Right cardiac atrium (tissue), 5 donors: ENCODE results near the gene CEACAM1. TPM values are rescaled to one million over a fixed set of nuclear protein-coding genes. Genes with fewer than 3 reads are reported as not detected.
"Not testable (repeated sequence)": the region's sequence is repeated elsewhere in the genome, so short reads cannot be mapped to it uniquely, and the experiment has no call there.

Experiments used
- ATAC-seq, 2 donors: fragments of 200-7000 bp; cut with Tn5 transposase; one replicate each; pipeline versions ENCODE4 v1.8.0 to v1.9.1; 2020; ENCODE audit warnings: moderate library complexity in 2 of 2, mild to moderate bottlenecking in 1 of 2
- DNase-seq, 3 donors: peaks; one replicate each; pipeline ENCODE4 v3.0.0-alpha.2; 2020
- H3K27ac ChIP-seq: one replicate; pipeline ENCODE4 v1.5.1; 2013; ENCODE audit warnings: mild to moderate bottlenecking, low read length, control low read depth, moderate library complexity
- H3K27me3 ChIP-seq: one replicate; pipeline ENCODE4 v1.6.1; 2013; ENCODE audit not compliant: control insufficient read depth, insufficient read depth
- H3K4me1 ChIP-seq: one replicate; pipeline ENCODE4 v1.6.1; 2013; ENCODE audit warnings: low read length; ENCODE audit not compliant: control insufficient read depth, insufficient read depth
- H3K4me3 ChIP-seq: one replicate; pipeline ENCODE4 v1.5.1; 2013; ENCODE audit warnings: low read length, control low read depth
- H3K9me3 ChIP-seq: one replicate; pipeline ENCODE4 v1.6.1; 2013; ENCODE audit warnings: low read length; ENCODE audit not compliant: control insufficient read depth
- WGBS: extraction: QIAGEN DNeasy Blood & Tissue Kit; methylation state at CpG from one replicate; pipeline ENCODE4 v1.1.7; 2013; 5-methylcytosine and 5-hydroxymethylcytosine counted together
- intact Hi-C, 4 donors: fragments of 100-400 bp; cut with DNase I; formaldehyde crosslinking; loops; one replicate each; pipeline versions ENCODE4 v1.11.0 to v1.14.0; 2022 to 2023
- polyA plus RNA-seq: library from polyadenylated mRNA; stranded (reverse); fragments of 200-250 nt; gene quantifications from one replicate; pipeline ENCODE4 v1.2.3, GENCODE V29; 2013
- total RNA-seq, 4 donors: library from RNA; stranded (reverse); fragmentation: NEBNext Ultra II Directional; extraction: Animal tissue kit (Norgen Biotek cat#: 25700); gene quantifications; one replicate each; pipeline ENCODE4 v1.2.1, GENCODE V29; 2021
- donor health status: healthy with polysubstance abuse.
- donor health status: DM: no; HTN: yes; CAD: no.
- donor health status: DM: no; HTN: no; CAD: no.
- donor health status: DM: no; HTN: yes; CAD: no; lungs with severe emphysema.
- donor health status: DM: yes; HTN: yes; CAD: no.

CEACAM1 gene
- total and polyA plus RNA-seq, 5 donors: 2.6 to 4.2 (median 3.3) TPM

GRCh38 chr19:42487798-42488178 lies 40.5 kb downstream of the CEACAM1 start:
- intact Hi-C loops: no loop called here
- H3K9me3 ChIP-seq: no peaks in the 10 kb centered on the region
- H3K4me1 ChIP-seq: no peaks in the 10 kb centered on the region
- H3K4me3 ChIP-seq: no peak overlapping the region
- H3K27me3 ChIP-seq: no peaks in the 10 kb centered on the region
- ATAC-seq (no peak), DNase-seq (no peak)
- WGBS: 81% methylated on average over 3 of the region's 3 CpGs
- no peak overlapping the region for H3K27ac ChIP-seq

DNA sequence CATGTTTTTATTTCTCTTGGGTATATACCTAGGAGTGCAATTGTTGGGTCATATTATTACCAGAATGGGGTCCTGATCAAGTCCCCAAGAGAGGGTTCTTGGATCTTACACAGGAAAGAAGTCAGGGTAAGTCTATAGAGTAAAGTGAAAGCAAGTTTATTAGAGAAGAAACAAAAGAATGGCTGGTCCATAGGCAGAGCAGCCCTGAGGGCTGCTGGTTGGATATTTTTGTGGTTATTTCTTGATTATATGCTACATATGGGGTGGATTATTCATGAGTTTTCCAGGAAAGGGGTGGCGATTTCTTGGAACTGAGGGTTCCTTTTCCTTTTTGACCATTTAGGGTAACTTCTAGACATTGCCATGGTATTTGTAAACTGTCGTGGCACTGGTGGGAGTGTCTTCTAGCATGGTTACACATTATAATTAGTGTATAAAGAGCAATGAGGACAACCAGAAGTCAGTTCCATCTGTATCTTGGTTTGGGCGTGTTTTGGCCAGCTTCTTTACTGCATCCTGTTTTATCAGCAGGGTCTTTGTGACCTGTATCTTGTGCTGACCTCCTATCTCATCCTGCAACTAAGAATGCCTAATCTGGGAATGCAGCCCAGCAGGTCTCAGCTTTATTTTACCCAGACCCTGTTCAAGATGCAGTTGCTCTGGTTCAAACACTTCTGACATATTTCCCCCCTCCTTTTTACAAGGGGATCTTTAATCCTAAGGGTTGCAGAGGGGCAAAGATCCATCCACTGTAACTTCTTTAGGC lies 41.1 kb downstream of the CEACAM1 start:
- no peak overlapping the region for H3K4me3 ChIP-seq
- no peaks in the 10 kb centered on the region for H3K27me3 ChIP-seq
- DNase-seq (no peak), ATAC-seq (peak in 1 of 2 donors; percentile 41)
- no peak overlapping the region for H3K27ac ChIP-seq
- intact Hi-C loops: no loop called here
- WGBS: 60% methylated on average over 3 of the region's 3 CpGs
- no peaks in the 10 kb centered on the region for H3K9me3 ChIP-seq
- no peaks in the 10 kb centered on the region for H3K4me1 ChIP-seq

DNA sequence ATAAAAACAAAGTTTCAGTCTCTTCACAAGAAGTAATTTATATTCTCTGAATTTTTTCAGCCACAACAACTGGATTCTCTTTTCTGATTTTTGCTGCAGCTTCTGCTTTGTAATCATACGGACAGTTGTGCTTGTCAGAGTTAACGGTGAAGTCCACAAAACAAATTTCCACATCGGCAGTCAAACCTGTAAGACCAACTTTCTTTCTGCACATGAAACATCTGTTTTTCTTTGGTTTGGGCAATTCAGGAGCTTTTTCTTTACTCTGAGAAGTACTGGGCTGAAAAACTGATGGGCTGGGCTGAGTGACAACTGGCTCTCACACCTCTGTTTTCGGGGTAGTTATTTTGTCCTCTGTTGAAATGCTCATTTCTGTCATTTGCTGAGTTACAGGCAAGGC lies 43.2 kb downstream of the CEACAM1 start:
- intact Hi-C loops, H3K9me3 ChIP-seq, H3K27ac ChIP-seq, H3K4me1 ChIP-seq, H3K4me3 ChIP-seq, H3K27me3 ChIP-seq, DNase-seq, ATAC-seq: not testable (repeated sequence)
- WGBS: 83% methylated on average over 4 of the region's 4 CpGs

GRCh38 chr19:42480335-42481095 lies 47.8 kb downstream of the CEACAM1 start:
- WGBS: 34% methylated on average over 7 of the region's 7 CpGs
- peak overlapping the region; percentile 12 for H3K27ac ChIP-seq
- intact Hi-C loops: no loop called here
- no peaks in the 10 kb centered on the region for H3K27me3 ChIP-seq
- no peak overlapping the region for H3K4me3 ChIP-seq
- no peaks in the 10 kb centered on the region for H3K4me1 ChIP-seq
- ATAC-seq: peak in 1 of 2 donors; percentile 55
- DNase-seq: no peak
- no peaks in the 10 kb centered on the region for H3K9me3 ChIP-seq

DNA sequence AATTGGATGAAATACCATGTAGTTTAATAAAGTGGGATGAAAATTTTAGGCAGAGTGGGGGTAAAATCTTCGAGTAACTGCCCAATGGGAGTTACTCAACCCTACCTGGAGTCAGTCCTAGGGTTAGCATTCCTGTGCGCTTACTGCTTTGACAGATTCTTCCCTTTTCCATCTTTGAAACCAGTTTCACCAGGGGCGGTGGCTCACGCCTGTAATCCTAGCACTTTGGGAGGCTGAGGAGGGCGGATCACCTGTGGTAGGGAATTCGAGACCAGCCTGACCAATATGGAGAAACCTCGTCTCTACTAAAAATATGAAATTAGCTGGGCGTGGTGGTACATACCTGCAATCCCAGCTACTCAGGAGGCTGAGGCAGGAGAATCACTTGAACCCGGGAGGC lies 48.5 kb downstream of the CEACAM1 start:
- Histone ChIP-seq H3K27me3 (no peaks in the 10 kb centered on the region), H3K27ac (no peak overlapping the region), H3K4me1 (no peaks in the 10 kb centered on the region), H3K4me3 (no peak overlapping the region), H3K9me3 (no peaks in the 10 kb centered on the region)
- intact Hi-C loops: no loop called here
- DNase-seq (no peak), ATAC-seq (no peak)
- 96% methylated on average over 9 of the region's 9 CpGs for WGBS

DNA sequence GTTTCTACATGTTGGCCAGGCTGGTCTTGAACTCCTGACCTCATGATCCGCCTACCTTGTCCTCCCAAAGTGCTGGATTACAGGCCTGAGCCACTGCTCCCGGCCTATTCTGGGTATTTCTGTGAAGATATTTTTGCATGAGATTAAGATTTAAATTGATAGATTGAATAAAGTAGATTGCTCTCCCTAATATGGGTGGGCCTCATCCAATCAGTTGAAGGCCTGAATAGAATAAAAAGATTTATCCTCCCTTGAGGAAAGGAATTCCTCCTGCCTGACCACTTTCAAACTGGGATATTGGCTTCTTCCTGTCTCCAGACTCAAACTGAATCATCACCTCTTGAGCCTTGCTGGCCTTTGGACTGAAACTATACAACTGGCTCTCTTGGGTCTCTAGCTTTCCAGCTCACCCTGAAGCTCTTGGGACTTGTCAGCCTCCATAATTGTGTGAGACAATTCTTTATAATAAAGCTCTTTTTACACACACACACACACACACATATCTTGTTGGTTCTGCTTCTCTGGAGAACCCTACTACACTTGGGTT lies 49.4 kb downstream of the CEACAM1 start:
- ATAC-seq: no peak
- intact Hi-C loops: no loop called here

GRCh38 chr19:42477933-42478332 lies 50.3 kb downstream of the CEACAM1 start:
- ATAC-seq: no peak
- 90% methylated on average over 2 of the region's 2 CpGs for WGBS
- intact Hi-C loops: no loop called here
- DNase-seq: no peak
- Histone ChIP-seq H3K27ac (no peak overlapping the region), H3K27me3 (no peaks in the 10 kb centered on the region), H3K9me3 (no peaks in the 10 kb centered on the region), H3K4me1 (no peaks in the 10 kb centered on the region), H3K4me3 (no peak overlapping the region)

More for the DNA sequence above, 49.4 kb downstream of the CEACAM1 start:
- Histone ChIP-seq H3K27me3 (no peaks in the 10 kb centered on the region), H3K4me1 (no peaks in the 10 kb centered on the region), H3K27ac (no peak overlapping the region), H3K4me3 (no peak overlapping the region), H3K9me3 (no peaks in the 10 kb centered on the region)
- WGBS: over 99% methylated on average over 2 of the region's 2 CpGs
- no peak for DNase-seq

- DNase-seq (no peak), ATAC-seq (no peak)
- intact Hi-C loops: no loop called here
- Histone ChIP-seq H3K27me3 (no peaks in the 10 kb centered on the region), H3K4me1 (no peaks in the 10 kb centered on the region), H3K4me3 (no peak overlapping the region), H3K27ac (no peak overlapping the region), H3K9me3 (no peaks in the 10 kb centered on the region)
- 98% methylated on average over 2 of the region's 2 CpGs for WGBS
These were observed 51.2 kb downstream of the CEACAM1 start for GRCh38 chr19:42477117-42477516.

DNA sequence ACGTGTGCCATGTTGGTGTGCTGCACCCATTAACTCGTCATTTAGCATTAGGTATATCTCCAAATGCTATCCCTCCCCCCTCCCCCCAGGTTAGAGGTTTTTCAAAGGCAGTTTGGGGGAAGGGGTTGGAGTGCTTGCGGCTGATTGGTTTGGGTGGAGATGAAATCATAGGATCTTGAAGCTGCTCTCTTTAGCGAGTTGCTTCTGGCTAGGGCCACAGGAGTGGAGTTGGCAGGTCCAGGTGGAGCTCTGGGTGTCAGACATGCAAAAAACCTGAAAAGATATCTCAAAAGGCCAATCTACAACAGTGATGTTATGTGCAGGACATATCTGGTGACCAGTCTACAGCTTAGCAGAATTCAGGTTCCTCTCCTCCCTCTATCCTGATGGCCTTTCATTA lies 52.9 kb downstream of the CEACAM1 start:
- H3K4me3 ChIP-seq: no peak overlapping the region

DNA sequence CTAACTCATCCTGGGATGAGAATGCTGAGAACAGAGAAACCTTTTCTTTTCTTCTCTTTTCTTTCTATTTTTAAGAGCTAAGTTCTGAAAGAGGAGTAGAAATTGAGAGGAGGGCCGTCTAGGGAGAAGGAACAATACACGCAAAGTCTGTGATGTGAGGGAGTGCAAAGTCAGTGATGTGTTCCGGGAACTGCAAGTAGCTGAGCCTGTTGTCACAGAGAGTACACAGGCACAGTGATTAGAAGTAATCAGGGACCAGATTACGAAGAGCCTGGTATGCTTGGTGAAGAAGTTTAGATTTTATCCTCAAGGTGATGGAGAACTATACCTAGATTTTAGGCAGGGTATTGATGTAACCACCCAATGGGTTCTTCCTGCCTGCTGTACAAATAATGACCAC lies 53.5 kb downstream of the CEACAM1 start:
- DNase-seq (no peak), ATAC-seq (no peak)
- Histone ChIP-seq H3K4me1 (no peaks in the 10 kb centered on the region), H3K4me3 (no peak overlapping the region), H3K27me3 (no peaks in the 10 kb centered on the region), H3K27ac (no peak overlapping the region), H3K9me3 (no peaks in the 10 kb centered on the region)
- WGBS: 56% methylated on average over 4 of the region's 4 CpGs
- intact Hi-C loops: no loop called here

More for the DNA sequence above, 52.9 kb downstream of the CEACAM1 start:
- no peaks in the 10 kb centered on the region for H3K4me1 ChIP-seq
- no peaks in the 10 kb centered on the region for H3K27me3 ChIP-seq
- intact Hi-C loops: no loop called here
- H3K9me3 ChIP-seq: no peaks in the 10 kb centered on the region
- DNase-seq (no peak), ATAC-seq (no peak)
- whole genome bisulfite sequencing: 77% methylated on average over 4 of the region's 4 CpGs
- H3K27ac ChIP-seq: no peak overlapping the region

DNA sequence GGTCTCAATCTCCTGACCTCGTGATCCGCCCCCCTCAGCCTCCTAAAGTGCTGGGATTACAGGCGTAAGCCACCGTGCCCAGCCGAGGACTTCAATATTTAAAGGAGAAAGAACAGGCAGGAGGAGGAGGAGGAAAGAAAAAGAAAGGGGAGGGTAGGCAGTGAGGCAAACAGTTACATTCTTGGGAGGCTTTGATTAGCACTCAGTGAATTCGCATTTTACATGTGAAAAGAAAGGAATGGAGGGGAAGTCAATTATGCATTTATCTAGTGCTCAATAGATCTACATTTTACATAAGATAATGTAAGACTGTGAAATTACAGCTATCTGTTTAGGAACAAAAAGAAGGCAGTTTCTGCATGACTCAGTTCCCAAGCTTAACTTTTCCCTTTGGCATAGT lies 54.6 kb downstream of the CEACAM1 start:
- H3K4me1 ChIP-seq: no peaks in the 10 kb centered on the region
- DNase-seq: no peak
- H3K9me3 ChIP-seq: no peaks in the 10 kb centered on the region
- H3K27ac ChIP-seq: no peak overlapping the region
- 61% methylated on average over 6 of the region's 6 CpGs for WGBS
- intact Hi-C loops: no loop called here
- no peaks in the 10 kb centered on the region for H3K27me3 ChIP-seq
- no peak for ATAC-seq
- no peak overlapping the region for H3K4me3 ChIP-seq
